Panc1 (cell line): ENCODE results near the gene C16orf74.

Experiments used
- POLR2AphosphoS5 ChIP-seq: IDR thresholded peaks from 2 replicates; pipeline ENCODE4 v1.6.1; 2012; ENCODE audit warnings: mild to moderate bottlenecking, low read depth, low read length, moderate library complexity
- SIN3A ChIP-seq: IDR thresholded peaks from 2 replicates; pipeline ENCODE4 v1.6.1; 2012; ENCODE audit warnings: low read depth, mild to moderate bottlenecking, low read length, moderate library complexity, borderline replicate concordance; ENCODE audit not compliant: insufficient read depth
- TF ChIP-seq, protein P1 (sequence below): fragments of 450-650 bp; IDR thresholded peaks from 2 replicates; pipeline ENCODE4 v1.5.1; 2017; ENCODE audit warnings: mild to moderate bottlenecking

GRCh38 chr16:85696781-85697180, 54.1 kb downstream of the C16orf74 start:
- TF ChIP-seq, protein P1, sequence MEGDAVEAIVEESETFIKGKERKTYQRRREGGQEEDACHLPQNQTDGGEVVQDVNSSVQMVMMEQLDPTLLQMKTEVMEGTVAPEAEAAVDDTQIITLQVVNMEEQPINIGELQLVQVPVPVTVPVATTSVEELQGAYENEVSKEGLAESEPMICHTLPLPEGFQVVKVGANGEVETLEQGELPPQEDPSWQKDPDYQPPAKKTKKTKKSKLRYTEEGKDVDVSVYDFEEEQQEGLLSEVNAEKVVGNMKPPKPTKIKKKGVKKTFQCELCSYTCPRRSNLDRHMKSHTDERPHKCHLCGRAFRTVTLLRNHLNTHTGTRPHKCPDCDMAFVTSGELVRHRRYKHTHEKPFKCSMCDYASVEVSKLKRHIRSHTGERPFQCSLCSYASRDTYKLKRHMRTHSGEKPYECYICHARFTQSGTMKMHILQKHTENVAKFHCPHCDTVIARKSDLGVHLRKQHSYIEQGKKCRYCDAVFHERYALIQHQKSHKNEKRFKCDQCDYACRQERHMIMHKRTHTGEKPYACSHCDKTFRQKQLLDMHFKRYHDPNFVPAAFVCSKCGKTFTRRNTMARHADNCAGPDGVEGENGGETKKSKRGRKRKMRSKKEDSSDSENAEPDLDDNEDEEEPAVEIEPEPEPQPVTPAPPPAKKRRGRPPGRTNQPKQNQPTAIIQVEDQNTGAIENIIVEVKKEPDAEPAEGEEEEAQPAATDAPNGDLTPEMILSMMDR, result no peak
- TF ChIP-seq SIN3A (no peak), POLR2AphosphoS5 (no peak)
